H9 (cell line): ENCODE measurements around the gene SIN3B. TPM values are rescaled to one million over a fixed set of nuclear protein-coding genes. Genes with fewer than 3 reads are reported as not detected.

Experiments
- DNase-seq: peaks from one replicate; pipeline ENCODE4 v3.0.0-alpha.2; 2017
- H2AFZ ChIP-seq: one replicate; pipeline ENCODE4 v1.6.1; 2013; ENCODE audit warnings: mild to moderate bottlenecking, low read length, control low read depth, moderate library complexity
- H2AK5ac ChIP-seq: 2 replicates; pipeline ENCODE4 v1.6.1; 2013; ENCODE audit warnings: low read length, control low read depth, mixed read lengths; ENCODE audit not compliant: insufficient read length
- H2BK120ac ChIP-seq: one replicate; pipeline ENCODE4 v1.6.1; 2013; ENCODE audit warnings: low read depth, mild to moderate bottlenecking, low read length, control low read depth, inconsistent platforms; ENCODE audit not compliant: poor library complexity, severe bottlenecking
- H2BK12ac ChIP-seq: 2 replicates; pipeline ENCODE4 v1.6.1; 2013; ENCODE audit warnings: low read length, control low read depth, mixed read lengths, low read depth; ENCODE audit not compliant: insufficient read length
- H2BK15ac ChIP-seq: 2 replicates; pipeline ENCODE4 v1.6.1; 2013; ENCODE audit warnings: low read depth, low read length, control low read depth
- H2BK20ac ChIP-seq: one replicate; pipeline ENCODE4 v1.6.1; 2013; ENCODE audit warnings: low read depth, mild to moderate bottlenecking, low read length, control low read depth, inconsistent platforms; ENCODE audit not compliant: poor library complexity, severe bottlenecking
- H2BK5ac ChIP-seq: 2 replicates; pipeline ENCODE4 v1.6.1; 2013; ENCODE audit warnings: low read length, control low read depth, mixed read lengths; ENCODE audit not compliant: insufficient read length
- H3K14ac ChIP-seq: 2 replicates; pipeline ENCODE4 v1.6.1; 2013; ENCODE audit warnings: low read length, control low read depth; ENCODE audit not compliant: insufficient read depth
- H3K18ac ChIP-seq: 2 replicates; pipeline ENCODE4 v1.6.1; 2013; ENCODE audit warnings: low read depth, mild to moderate bottlenecking, mixed read lengths, low read length, control low read depth; ENCODE audit not compliant: insufficient read length
- H3K23ac ChIP-seq: 2 replicates; pipeline ENCODE4 v1.6.1; 2013; ENCODE audit warnings: low read length, control low read depth, mixed read lengths, low read depth; ENCODE audit not compliant: insufficient read length
- H3K23me2 ChIP-seq: 2 replicates; pipeline ENCODE4 v1.6.1; 2013; ENCODE audit warnings: low read depth, mild to moderate bottlenecking, mixed read lengths, low read length, control low read depth; ENCODE audit not compliant: insufficient read length, poor library complexity, severe bottlenecking
- H3K27ac ChIP-seq: 2 replicates; pipeline ENCODE4 v1.5.1; 2013; ENCODE audit warnings: low read length, control low read depth, mixed read lengths, low read depth; ENCODE audit not compliant: insufficient read length
- H3K27me3 ChIP-seq: 2 replicates; pipeline ENCODE4 v1.6.1; 2013; ENCODE audit warnings: low read length, control low read depth, inconsistent platforms; ENCODE audit not compliant: insufficient read depth
- H3K4ac ChIP-seq: 2 replicates; pipeline ENCODE4 v1.6.1; 2013; ENCODE audit warnings: low read depth, mild to moderate bottlenecking, control low read depth, inconsistent platforms, low read length, moderate library complexity
- H3K4me1 ChIP-seq: 2 replicates; pipeline ENCODE4 v1.6.1; 2013; ENCODE audit warnings: low read length, control low read depth, inconsistent platforms; ENCODE audit not compliant: insufficient read depth
- H3K4me2 ChIP-seq: 2 replicates; pipeline ENCODE4 v1.6.1; 2013; ENCODE audit warnings: low read length, control low read depth, mixed read lengths; ENCODE audit not compliant: insufficient read length, insufficient read depth
- H3K56ac ChIP-seq: 2 replicates; pipeline ENCODE4 v1.6.1; 2013; ENCODE audit warnings: low read depth, mild to moderate bottlenecking, mixed read lengths, low read length, control low read depth; ENCODE audit not compliant: insufficient read length
- H3K79me1 ChIP-seq: 2 replicates; pipeline ENCODE4 v1.6.1; 2013; ENCODE audit warnings: low read depth, mild to moderate bottlenecking, moderate library complexity, low read length, control low read depth, inconsistent platforms; ENCODE audit not compliant: insufficient read depth, poor library complexity, severe bottlenecking
- H3K79me2 ChIP-seq: 2 replicates; pipeline ENCODE4 v1.6.1; 2013; ENCODE audit warnings: low read length, control low read depth, inconsistent platforms; ENCODE audit not compliant: insufficient read depth
- H3K9ac ChIP-seq: 2 replicates; pipeline ENCODE4 v1.6.1; 2013; ENCODE audit warnings: low read length, control low read depth, mixed read lengths; ENCODE audit not compliant: insufficient read length; ENCODE audit errors: extremely low read depth
- H3K9me3 ChIP-seq: one replicate; pipeline ENCODE4 v1.6.1; 2013; ENCODE audit warnings: low read depth, low read length, inconsistent platforms; ENCODE audit not compliant: control insufficient read depth
- H3T11ph ChIP-seq: one replicate; pipeline ENCODE4 v1.6.1; 2013; ENCODE audit warnings: mild to moderate bottlenecking, low read length, control low read depth, inconsistent platforms
- H4K20me1 ChIP-seq: one replicate; pipeline ENCODE4 v1.6.1; 2013; ENCODE audit not compliant: control insufficient read depth, insufficient read length, insufficient read depth
- H4K5ac ChIP-seq: 2 replicates; pipeline ENCODE4 v1.6.1; 2013; ENCODE audit warnings: low read depth, mild to moderate bottlenecking, mixed read lengths, low read length, control low read depth; ENCODE audit not compliant: insufficient read length
- H4K8ac ChIP-seq: replicated peaks from 2 replicates; pipeline ENCODE4 v1.6.1; 2013; ENCODE audit warnings: low read length, control low read depth, mixed read lengths, low read depth; ENCODE audit not compliant: insufficient read length
- H4K91ac ChIP-seq: 2 replicates; pipeline ENCODE4 v1.6.1; 2013; ENCODE audit warnings: low read depth, mild to moderate bottlenecking, moderate library complexity, mixed read lengths, low read length, control low read depth; ENCODE audit not compliant: insufficient read length
- H3K27ac Mint-ChIP-seq, 3 experiments: 2 replicates in 2 of 3; 3 replicates in 1 of 3; pipeline ENCODE4 v1.8.0; 2020 to 2021; ENCODE audit warnings: mixed read lengths in 3 of 3, mild to moderate bottlenecking in 1 of 3, moderate library complexity in 1 of 3
- H3K27me3 Mint-ChIP-seq: 2 replicates; pipeline ENCODE4 v1.8.0; 2021; ENCODE audit warnings: low read depth, mild to moderate bottlenecking, moderate library complexity, mixed read lengths
- H3K36me3 Mint-ChIP-seq, 3 experiments: 2 replicates in 2 of 3; 3 replicates in 1 of 3; pipeline ENCODE4 v1.8.0; 2020 to 2021; ENCODE audit warnings: low read depth in 3 of 3, mixed read lengths in 3 of 3; ENCODE audit not compliant: insufficient read depth in 1 of 3
- H3K4me1 Mint-ChIP-seq, 2 experiments: 2 replicates each; pipeline ENCODE4 v1.8.0; 2020; ENCODE audit warnings: mixed read lengths in 2 of 2
- H3K4me3 Mint-ChIP-seq, 2 experiments: 2 replicates in 1 of 2; 3 replicates in 1 of 2; pipeline ENCODE4 v1.8.0; 2020 to 2021; ENCODE audit warnings: mild to moderate bottlenecking in 2 of 2, mixed read lengths in 2 of 2, moderate library complexity in 1 of 2
- H3K9me3 Mint-ChIP-seq, 2 experiments: 2 replicates in 1 of 2; 3 replicates in 1 of 2; pipeline ENCODE4 v1.8.0; 2020; ENCODE audit warnings: mild to moderate bottlenecking in 2 of 2, mixed read lengths in 2 of 2, moderate library complexity in 1 of 2
- WGBS: extraction: QIAGEN DNeasy Blood & Tissue Kit; methylation state at CpG from one replicate; pipeline ENCODE4 v1.1.7; 2013; ENCODE audit warnings: missing lambda C conversion rate, low lambda C conversion rate, mixed read lengths; ENCODE audit not compliant: insufficient read length; ENCODE audit errors: extremely low coverage; 5-methylcytosine and 5-hydroxymethylcytosine counted together
- total RNA-seq: library from RNA; stranded (reverse); gene quantifications from 2 replicates; pipeline ENCODE4 v1.2.1, GENCODE V29; 2021
- TF ChIP-seq, protein P1 (sequence below): fragments of 200-600 bp; sonication (generic); conservative IDR thresholded peaks from 3 replicates; pipeline ENCODE4 v1.8.0; 2021; ENCODE audit warnings: antibody characterized with exemption, mild to moderate bottlenecking

Gene SIN3B
- total RNA-seq, 1 experiment from 2014 or later, result 72.7 TPM

DNA sequence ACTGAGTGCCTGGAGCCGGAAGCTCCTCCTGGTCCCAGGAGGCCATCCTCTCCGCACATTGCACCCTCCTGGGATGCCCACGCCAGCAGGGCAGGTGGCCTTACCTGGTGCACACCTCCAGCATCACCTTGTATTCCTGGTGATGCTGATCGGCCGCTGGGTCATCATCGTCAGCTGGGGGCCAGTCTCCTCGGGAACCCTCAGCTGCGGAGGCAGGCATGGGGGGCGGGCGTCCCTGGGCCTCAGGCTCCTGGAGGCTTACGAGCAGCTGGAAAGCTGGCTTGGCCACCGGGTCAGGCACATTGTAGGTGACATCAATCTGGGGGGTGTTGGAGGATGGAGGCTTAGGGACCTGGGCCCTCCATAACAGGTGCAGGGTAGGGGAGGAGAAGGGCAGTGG, 73.3 kb downstream of the SIN3B start:
- Histone ChIP-seq H3K14ac (no peak overlapping the region), H3T11ph (no peak overlapping the region), H2BK120ac (no peak overlapping the region), H3K23ac (no peak overlapping the region), H3K79me1 (no peaks in the 10 kb centered on the region), H2BK15ac (no peak overlapping the region), H3K27ac (no peak overlapping the region), H3K27me3 (peaks cover 4% of the 10 kb centered on the region; the same call in 1 of the 2 replicates), H4K8ac (no peak overlapping the region), H2AFZ (no peak overlapping the region), H3K79me2 (no peaks in the 10 kb centered on the region), H2BK12ac (no peak overlapping the region), H2BK5ac (no peak overlapping the region), H3K4me2 (no peak overlapping the region), H2AK5ac (no peak overlapping the region), H3K4ac (no peak overlapping the region), H4K20me1 (peaks cover 3% of the 10 kb centered on the region), H3K18ac (no peak overlapping the region), H2BK20ac (no peak overlapping the region), H3K9me3 (no peaks in the 10 kb centered on the region), H3K9ac (no peak overlapping the region), H4K91ac (no peak overlapping the region), H4K5ac (no peak overlapping the region), H3K56ac (no peak overlapping the region), H3K23me2 (peaks cover 3% of the 10 kb centered on the region), H3K4me1 (no peaks in the 10 kb centered on the region)
- Mint-ChIP-seq H3K27ac (no peak overlapping the region), H3K4me1 (peaks cover 0 to 9% of the 10 kb centered on the region in 2 experiments; a peak in 1 of 4 replicates), H3K9me3 (peaks cover 0 to 3% of the 10 kb centered on the region in 2 experiments; a peak in 1 of 5 replicates), H3K36me3 (no peaks in the 10 kb centered on the region), H3K27me3 (peaks cover 20% of the 10 kb centered on the region), H3K4me3 (no peak overlapping the region)
- TF ChIP-seq, protein P1, sequence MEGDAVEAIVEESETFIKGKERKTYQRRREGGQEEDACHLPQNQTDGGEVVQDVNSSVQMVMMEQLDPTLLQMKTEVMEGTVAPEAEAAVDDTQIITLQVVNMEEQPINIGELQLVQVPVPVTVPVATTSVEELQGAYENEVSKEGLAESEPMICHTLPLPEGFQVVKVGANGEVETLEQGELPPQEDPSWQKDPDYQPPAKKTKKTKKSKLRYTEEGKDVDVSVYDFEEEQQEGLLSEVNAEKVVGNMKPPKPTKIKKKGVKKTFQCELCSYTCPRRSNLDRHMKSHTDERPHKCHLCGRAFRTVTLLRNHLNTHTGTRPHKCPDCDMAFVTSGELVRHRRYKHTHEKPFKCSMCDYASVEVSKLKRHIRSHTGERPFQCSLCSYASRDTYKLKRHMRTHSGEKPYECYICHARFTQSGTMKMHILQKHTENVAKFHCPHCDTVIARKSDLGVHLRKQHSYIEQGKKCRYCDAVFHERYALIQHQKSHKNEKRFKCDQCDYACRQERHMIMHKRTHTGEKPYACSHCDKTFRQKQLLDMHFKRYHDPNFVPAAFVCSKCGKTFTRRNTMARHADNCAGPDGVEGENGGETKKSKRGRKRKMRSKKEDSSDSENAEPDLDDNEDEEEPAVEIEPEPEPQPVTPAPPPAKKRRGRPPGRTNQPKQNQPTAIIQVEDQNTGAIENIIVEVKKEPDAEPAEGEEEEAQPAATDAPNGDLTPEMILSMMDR, result no peak
- WGBS, result no CpG with 5 or more reads among the region's 12 CpGs
- no peak for DNase-seq
